IPS-NIHi7 (cell line): ENCODE results near the gene FNIP2.

Experiments
- DNase-seq: peaks from one replicate; pipeline ENCODE4 v3.0.0; 2012; ENCODE audit warnings: mixed read lengths; ENCODE audit errors: extremely low spot score

FNIP2 gene

DNA sequence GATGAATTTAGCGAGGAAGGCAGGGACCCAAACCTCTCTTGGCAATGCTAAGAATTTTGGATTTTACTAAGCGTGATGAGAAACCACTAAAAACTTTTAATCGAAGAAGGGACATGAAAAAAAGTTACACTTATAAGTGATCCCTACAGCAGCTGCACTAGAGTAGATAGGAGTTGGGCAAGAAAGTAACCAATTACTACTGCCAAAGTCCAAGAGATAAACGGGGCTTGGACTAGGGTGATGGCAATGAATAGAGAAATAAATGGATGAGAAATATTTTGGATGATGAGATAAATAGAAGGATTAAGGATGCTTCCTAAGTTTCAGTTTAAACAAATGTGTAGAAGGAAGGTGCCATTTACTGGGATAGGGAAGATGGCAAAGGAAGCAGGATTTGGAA, 6.3 kb upstream of the FNIP2 start:
- no peak for DNase-seq

DNA sequence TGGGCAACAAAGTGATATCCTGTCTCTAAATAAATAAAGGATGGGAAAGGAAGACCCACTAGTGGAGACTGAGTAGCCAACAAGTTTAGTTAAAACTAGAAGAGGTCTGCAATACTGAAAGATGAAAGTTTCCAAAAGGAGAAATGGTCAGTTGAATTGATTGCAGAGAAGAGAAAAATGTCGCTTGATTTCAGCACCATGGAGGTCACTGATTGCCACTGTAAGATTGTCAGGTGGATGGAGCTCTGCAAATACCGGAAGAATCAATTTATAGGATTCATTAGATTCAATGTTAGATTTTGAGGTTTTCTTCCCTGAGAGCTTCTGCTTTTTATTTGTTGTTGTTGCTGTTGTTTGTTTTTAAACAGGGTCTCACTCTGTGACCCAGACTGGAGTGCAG, 5.4 kb upstream of the FNIP2 start:
- no peak for DNase-seq

DNA sequence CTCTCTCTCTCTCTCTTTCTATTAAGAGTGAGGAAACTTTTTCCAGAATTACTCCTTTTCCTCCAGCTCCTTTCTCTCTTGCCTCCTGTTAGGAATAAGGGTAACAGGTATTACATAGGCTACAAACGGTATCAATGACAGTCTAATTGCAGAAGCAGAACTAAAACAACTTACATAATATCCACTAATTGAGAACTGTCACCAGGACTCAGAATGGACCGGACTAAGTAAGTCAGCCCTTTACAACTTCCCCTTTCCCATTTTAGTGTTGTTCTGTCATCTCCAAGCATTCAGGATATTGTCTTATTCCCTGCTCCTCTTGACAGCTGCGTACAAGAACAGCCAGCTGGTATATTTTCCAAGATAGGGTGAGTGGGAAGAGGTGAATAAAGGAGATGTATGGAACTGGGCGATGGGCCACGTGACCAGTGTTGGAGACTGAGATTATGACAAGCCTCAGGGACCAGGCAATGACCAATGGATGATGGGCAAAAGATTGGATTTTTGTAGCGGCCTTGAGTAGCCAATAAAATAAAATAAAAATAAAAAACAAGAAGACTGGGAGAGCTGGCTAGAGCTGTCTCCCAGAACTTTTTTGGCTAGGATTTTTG, 2.3 kb upstream of the FNIP2 start:
- DNase-seq = no peak

DNA sequence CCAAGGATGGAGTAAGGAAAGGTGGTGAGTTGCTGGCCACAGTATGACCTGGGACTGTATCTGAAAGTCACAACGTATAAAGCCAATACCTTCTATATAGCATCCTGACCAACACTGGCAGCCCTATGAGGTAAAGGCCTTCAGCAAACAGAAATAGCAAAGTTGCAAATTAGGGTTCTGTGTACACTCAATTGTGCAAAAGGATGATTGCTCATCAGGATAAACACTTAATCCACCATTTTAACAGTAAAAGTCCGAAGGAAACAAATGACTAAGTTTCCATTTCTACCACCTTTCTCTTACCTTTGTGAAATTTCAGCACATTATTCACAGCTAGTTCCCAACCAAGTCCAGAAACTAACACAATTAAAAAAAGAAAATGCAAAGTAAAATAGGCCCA, 1.4 kb upstream of the FNIP2 start:
- no peak for DNase-seq

DNA sequence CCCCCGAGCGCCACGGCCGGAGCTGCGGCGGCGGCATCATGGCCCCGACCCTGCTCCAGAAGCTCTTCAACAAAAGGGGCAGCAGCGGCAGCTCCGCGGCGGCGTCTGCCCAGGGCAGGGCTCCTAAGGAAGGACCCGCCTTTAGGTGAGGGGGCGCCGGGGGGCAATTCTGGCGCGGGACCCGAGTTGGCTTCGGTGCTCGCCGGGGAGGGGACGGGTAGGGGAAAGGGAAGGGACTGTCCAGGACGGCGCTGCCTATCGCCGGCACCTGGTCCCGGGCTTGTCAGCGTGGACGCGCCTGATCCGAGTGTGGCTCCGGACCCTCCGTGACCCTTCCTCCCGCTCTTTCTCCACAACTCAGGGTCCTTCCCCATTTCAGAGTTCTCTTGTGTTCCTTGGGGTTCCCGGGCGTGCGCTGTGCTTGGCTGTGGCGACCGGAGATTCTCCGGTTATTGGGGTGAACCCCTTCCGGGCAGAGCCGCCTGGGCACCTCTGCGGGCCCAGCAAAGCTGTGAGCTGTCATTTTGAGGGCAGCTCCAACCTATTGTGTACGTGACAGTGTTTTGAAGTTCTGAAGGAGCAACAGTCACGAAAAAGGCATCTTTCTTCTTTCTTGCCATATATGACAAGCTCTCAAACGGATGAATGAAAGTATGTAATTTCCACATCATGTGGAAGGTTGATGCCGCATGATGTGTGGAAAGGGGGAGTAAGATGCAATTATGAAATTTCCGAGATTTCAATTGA, 522 bp downstream of the FNIP2 start:
- DNase-seq = peak; percentile 53

DNA sequence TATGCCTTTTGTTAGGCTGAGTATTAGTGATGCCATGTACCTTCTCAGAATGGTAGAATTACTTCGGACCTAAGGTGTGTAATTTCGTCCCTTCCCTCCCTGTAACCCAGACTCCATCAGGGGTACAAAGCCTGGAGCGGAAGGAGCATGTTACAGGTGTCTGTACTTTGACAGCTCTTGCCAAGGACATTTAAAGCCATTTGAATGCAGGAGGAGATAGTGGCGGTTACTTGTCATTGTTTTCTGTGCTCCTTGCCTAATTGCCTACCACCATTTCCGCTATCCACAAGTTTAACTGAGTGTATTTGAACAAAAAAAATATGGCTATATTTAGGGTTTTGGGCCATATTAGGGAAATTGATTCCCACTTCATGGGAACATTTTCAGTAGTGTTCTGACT, 1.8 kb downstream of the FNIP2 start:
- no peak for DNase-seq

DNA sequence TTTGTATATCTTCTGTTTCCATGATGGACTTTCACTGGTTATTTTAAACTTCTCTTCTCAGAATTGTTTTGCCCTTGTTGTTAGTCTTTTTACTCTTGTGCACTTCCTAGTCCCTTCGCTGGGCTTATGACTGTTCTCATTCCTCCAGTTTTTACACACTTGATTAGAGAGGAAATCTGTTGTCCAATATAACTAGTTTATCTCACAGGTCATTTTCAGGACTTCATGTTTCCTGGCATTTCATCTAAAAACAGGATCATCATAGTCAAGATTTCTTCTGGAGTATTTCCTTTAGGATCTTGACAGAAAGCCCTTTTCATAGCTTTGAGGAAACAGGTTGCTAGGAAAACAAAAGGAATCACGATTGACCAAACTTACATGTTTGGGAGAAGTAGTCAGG, 3.0 kb downstream of the FNIP2 start:
- no peak for DNase-seq

DNA sequence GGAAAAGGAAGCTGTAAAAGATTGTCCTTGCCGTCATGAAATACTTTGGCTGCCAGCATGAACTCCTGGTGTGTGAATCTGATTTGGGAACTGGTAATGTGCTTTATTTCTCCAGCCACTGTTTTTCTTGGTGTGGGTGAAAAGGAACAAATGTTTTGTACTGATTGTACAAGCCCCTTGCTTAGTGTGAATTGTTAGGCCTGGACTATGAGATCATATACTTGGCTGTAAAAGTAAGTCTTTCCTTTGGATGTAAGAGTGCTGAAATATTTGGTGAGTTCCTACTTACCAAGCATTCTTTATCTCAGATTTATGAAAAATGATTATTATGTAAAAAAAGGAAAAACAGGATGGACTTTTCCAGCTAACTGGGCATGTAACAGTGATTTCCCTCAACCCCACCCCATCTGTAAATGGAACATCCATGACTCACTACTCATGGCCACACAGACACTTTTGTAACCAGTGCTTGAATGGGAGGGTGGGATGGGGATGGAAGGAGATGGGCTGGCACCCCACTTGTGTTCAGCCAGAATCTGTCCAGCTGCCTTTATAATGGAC, 6.3 kb downstream of the FNIP2 start:
- no peak for DNase-seq

DNA sequence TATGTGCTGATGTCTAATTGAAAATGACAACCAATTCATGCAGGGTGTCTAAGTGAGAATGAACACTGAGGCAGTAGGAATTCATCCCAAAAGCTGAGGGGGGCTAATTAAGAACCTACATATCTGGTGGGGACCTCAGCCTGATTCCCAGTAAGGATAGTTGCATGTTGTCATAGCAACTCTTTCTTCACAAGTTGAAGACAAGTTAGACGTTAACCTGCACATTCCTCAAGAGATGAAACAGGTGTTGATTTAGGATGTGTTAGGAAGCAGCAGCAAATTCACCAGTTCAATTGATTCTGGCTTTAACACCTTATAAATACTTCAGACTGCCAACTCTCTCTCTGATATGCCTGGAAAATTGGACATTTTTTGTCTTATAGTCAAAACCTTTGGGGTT, 7.3 kb downstream of the FNIP2 start:
- DNase-seq = no peak

DNA sequence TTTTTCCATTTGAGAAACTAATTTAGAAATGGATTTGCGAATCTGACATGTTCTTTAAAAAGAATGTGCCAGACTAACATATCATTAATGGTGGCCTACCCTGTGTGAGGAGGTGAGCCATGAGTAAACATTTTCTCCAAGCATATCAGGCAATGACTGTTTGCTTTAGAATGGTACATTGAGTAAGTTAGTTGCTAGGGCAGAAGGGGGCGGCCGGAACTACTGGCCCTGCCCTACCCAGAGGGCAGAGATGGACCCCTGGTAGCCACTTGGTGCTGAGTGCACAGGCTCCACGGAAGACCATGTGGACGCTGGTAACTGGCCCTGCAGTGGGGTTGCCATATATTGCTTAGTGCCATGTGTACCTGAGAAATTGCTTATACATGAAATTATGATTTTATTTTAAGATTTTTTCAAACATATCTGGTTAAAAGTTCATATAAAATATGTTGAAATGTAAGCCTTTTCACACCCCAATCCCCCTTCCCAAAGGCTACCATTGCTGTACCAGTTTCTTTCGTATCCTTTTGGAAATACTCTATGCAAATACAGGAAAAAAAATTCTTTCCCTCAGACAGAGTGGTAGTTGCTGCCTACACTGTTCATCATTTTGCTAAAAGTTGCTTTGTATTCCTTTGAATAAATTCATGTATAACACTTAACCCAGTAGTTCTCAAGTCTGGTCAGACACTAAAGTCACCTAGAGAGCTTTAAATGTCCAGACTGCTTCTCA, 8.8 kb downstream of the FNIP2 start:
- no peak for DNase-seq

DNA sequence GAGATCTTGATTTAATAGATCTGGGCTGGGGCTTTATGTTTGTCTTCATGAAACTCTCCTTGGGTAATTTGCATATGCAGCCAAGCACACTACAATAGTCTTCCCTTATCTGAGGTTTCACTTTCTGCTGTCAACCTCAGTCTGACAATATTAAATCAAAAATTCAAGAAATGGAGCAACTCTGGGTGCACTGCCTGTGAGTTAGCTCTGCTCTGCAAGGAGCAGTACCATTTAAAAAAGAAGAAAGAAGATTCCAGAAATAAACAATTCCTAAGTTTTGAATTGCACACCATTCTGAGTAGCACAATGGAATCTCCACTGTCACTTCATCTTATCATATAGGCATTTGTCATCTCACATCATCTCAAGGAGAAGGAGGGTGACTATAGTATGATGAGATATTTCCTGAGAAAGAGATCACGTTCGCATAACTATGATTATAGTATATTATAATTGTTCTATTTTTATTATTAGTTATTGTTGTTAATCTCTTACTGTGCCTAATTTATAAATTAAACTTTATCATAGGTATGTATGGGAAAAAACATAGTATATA, 9.4 kb downstream of the FNIP2 start:
- DNase-seq = no peak

DNA sequence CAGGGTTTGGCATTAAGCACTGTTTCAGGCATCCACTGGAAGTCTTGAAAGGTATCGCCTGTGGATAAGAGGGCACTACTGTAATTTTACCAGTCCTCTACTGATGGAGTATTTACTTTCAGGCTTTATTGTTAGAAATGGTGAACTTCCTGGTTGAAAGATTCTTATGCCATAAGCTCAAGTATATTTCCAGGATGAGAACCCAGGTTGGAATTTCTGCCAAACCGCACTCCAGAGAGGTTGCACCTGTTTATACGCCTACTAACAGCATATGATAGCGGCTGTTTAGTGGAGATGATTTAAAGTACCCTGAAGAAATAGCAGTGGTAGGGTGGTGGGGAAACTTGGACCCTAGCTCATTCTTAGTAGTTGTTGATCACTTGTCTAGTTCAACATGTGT, 9.9 kb downstream of the FNIP2 start:
- no peak for DNase-seq

DNA sequence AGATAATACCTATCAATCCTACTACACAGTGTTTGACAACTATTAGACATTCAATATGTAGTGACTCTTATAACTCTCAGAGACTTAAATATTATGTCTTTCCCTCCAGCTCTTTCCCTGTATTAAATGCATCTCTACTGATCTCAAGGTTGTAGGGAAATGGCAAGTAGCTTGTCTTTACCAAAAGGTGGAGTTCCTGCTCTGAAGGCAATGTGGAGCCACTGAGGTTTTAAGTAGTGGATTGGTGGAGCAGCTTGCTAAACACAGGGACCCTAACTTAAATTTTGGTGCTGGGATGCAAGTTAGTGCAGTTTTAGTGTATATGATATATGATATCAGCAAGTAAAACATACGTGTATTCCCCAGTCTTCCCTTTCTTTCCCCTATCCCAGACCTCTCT, 13.1 kb downstream of the FNIP2 start:
- DNase-seq = no peak

DNA sequence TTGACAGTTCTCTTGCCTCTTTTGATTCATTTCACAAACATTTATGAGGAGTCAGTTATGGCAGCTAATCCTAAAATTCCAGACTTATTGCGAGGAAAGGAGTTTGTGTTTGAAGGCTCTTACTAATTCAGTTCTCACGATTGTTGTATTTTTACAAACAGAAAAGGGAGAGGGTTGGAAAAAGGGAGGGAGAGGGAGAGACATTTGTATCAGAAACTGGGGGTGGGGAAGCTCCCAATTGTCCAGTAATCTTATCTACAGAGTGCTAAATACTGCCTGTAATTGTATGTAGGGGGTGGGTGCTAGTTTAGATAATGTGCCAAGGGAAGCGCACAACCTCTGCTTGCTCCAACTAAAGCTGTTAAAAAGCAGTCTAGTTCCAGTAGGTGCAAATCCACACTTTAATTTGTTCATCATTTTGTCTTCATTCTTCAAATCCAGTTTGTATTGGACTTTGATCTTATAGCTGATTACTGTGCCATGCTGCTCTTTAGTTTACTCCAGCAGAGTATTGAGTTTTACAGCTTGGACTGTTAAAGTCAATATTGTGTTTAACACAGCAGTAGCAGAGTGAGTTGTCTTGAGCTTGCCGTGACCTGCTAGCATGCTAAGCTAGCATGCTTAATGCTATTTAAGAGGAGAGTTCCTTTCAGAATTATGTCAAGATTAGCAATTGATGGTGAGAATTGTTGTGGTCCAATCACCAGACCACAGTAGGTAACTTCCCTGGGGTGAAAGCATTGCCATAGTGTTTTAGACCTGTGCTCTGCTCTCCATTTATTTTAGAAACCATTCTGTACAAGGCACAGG, 13.9 kb downstream of the FNIP2 start:
- DNase-seq = no peak

DNA sequence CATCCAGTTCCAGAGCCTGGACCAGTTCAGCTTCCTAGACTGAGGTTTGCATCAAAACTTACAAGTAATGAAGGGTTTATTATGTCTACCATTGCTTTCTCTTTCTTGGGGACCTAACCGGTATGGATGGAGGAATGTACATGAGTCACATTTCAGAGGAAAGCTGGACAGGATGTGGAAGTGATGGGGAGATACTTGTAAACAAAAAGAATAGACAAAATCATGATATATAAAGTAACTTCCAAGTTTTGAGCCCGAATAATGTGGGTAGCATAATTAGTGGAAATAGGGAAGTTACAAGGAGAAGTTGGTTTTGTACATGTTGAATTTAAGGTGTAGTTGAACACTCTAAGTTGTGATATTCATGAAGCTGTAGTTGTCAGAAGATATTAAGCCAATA, 15.0 kb downstream of the FNIP2 start:
- DNase-seq = no peak

DNA sequence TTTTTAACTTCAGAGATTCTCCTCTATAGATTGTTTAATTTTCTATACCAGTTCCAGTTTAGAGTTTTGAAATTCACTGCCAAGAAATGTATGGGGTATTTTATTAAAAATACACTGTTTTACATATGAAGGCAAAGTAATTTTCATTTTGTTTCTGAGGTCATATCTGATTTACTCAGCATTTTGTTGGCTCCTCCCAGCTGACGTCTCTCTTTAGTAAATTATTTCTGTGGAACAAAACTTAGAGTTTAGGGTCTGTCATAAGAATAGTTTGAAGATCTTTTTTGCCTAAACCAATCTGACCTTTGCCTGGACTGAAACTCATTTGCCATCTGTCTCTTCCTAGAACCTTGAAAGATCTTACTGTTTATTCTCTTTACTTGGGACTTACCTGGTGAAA, 16.9 kb downstream of the FNIP2 start:
- no peak for DNase-seq

DNA sequence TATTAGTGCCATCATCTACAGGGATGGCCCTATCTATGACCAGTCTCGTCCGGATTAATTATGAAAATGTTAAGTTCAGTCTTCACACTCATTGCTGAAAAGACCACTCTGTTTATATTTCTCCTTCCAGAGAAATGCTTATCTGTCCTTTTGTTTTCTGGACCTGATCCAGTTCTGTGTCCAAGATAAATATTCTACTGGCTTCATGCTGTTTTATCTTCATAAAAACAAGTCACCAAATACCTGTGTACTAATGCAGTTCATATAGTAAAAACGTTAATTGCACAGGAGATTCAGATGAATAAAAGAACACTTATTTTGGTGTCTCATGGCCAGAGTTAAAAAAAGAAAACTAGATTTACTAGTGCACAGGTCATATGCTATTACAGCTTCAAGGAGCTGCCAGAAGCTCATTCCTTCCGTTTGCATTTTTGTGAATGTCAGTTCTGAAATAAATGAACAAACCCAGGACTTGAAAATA, 17.3 kb downstream of the FNIP2 start:
- no peak for DNase-seq

DNA sequence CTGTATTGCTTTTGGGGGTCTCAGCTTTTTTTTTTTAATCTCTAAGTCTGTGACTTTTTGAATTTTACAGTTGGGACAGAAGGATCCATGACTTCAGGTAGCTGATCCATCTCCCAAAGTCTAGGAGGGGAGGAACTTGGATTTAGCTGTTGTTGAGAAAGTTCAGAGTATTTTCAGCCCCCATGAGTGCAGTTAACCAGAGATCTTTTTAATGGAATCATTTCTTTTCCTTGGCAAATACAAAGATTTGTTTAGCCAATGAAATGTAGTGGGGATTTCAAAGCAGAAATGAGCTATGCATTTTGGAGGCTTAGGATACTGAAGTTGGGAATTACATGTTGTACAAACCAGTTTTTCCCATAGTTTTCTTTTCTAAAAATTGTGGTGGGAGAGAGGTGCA, 18.1 kb downstream of the FNIP2 start:
- DNase-seq = no peak

DNA sequence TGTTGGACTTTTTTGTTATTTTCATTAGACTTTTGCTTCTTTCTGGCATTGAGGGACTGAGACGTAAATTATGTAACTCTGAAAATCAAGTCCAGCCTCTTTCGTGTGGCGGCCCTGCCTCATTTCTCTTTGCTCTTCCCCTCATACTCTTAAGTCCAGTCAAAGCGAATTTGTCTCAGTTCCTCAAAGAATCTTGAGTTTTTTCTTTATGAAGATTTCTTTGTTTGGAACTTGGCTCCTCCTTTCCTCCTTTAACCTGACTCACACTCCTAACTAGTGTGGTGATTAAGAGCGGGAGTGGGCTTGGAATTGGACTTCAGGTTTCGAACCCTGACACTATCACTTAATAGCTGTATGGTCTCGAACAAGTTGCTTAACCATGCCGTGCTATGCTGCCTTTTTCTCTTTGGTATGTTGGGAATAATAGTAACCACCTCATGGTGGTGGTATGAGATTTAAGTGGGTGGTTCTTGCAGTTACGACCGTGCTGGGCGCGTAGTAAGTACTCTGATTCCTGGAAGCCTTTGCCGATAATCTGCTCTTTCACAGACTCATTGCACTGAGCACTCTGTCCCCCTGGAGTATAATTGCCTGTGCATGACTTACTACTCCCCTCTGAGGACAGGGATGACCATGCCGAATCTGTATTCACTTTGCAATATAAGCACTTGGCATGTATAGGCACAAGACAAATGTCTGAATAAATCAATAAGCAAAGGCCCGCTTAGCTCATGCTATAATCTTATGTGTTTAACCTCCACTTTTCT, 19.1 kb downstream of the FNIP2 start:
- no peak for DNase-seq

DNA sequence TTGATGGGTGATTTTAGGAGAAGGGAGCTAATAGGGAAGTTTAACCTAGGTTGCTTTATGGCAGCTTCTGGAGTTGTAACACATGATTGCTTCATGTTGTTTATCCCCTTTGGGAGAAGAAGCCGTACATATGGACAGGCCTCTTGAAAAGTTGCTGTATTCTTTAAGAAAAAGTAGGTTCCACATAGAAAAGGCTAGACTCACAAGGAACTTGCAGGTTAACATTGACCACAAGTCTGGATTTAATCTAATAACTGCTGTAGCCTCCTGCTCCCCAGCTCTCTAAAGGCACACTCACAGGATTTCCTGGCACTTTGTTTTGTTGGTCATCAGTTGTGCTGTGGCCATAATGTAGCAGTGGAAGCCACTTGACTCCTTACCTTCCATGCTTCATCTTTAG, 19.7 kb downstream of the FNIP2 start:
- DNase-seq = no peak

DNA sequence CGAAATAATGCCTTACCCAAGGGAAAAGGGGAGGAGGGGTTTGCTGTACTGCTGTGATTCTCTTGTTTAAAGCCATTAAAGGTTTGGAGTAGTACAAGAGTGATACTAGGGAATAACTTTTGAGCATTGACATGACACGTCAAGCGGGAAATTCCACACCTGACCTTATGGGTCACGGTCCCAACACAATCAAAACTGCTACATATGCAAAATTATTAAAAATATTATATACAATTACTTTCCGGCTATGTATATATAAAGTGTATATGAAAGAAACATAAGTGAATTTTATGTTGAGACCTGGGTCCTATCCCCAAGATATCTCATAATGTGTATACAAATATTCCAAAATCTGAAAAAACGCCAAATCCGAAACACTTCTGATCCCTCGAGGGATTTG, 21.0 kb downstream of the FNIP2 start:
- DNase-seq = no peak
